IPS-NIHi11 (cell line): ENCODE results near the gene CHST15.
A peak's percentile ranks its signal among the peaks of the same experiment; 100 is the strongest.

Experiments
- DNase-seq: peaks from one replicate; pipeline ENCODE4 v3.0.0; 2012; ENCODE audit warnings: mixed read lengths, low spot score

The CHST15 gene

GRCh38 chr10:124081547-124082140, 11.8 kb downstream of the CHST15 start:
- no peak for DNase-seq

GRCh38 chr10:124079864-124080263, 13.5 kb downstream of the CHST15 start:
- no peak for DNase-seq

GRCh38 chr10:124078714-124079113, 14.7 kb downstream of the CHST15 start:
- no peak for DNase-seq

- no peak for DNase-seq
These were observed 15.4 kb downstream of the CHST15 start for GRCh38 chr10:124078028-124078427.

GRCh38 chr10:124077208-124077993, 16.0 kb downstream of the CHST15 start:
- no peak for DNase-seq

- no peak for DNase-seq
These were observed 17.2 kb downstream of the CHST15 start for GRCh38 chr10:124076148-124076733.

GRCh38 chr10:124075231-124075955, 18.0 kb downstream of the CHST15 start:
- DNase-seq = peak; percentile 42

GRCh38 chr10:124074501-124075109, 18.8 kb downstream of the CHST15 start:
- no peak for DNase-seq

- no peak for DNase-seq
These were observed 19.4 kb downstream of the CHST15 start for GRCh38 chr10:124073978-124074377.

- no peak for DNase-seq
These were observed 20.9 kb downstream of the CHST15 start for GRCh38 chr10:124072541-124072940.

GRCh38 chr10:124072106-124072505, 21.3 kb downstream of the CHST15 start:
- no peak for DNase-seq

GRCh38 chr10:124071141-124071540, 22.3 kb downstream of the CHST15 start:
- no peak for DNase-seq

GRCh38 chr10:124070666-124071065, 22.7 kb downstream of the CHST15 start:
- DNase-seq = no peak

- DNase-seq = no peak
These were observed 23.8 kb downstream of the CHST15 start for GRCh38 chr10:124069341-124070264.

- no peak for DNase-seq
These were observed 24.5 kb downstream of the CHST15 start for GRCh38 chr10:124068929-124069328.

GRCh38 chr10:124067825-124068400, 25.5 kb downstream of the CHST15 start:
- no peak for DNase-seq

GRCh38 chr10:124066781-124067714, 26.4 kb downstream of the CHST15 start:
- peak; percentile 70 for DNase-seq

GRCh38 chr10:124066126-124066700, 27.2 kb downstream of the CHST15 start:
- DNase-seq = no peak
